Thymus (tissue), 11 donors: Measurements from ENCODE around the gene HCAR1. TPM values are rescaled to one million over a fixed set of nuclear protein-coding genes. Genes with fewer than 3 reads are reported as not detected.
"Not testable (repeated sequence)": the region's sequence is repeated elsewhere in the genome, so short reads cannot be mapped to it uniquely, and the experiment has no call there.

ENCODE experiments used
- DNase-seq, 9 donors: peaks; one replicate each; pipeline ENCODE4 v3.0.0-alpha.2; 2013; ENCODE audit warnings: low spot score in 9 of 9, low read depth in 6 of 9, missing footprints in 1 of 9
- H3K27ac ChIP-seq, 2 donors: one replicate each; pipeline ENCODE4 v1.5.1; 2013; ENCODE audit warnings: control low read depth in 1 of 2, low read depth in 1 of 2, low read length in 1 of 2, mild to moderate bottlenecking in 1 of 2, moderate library complexity in 1 of 2
- H3K27me3 ChIP-seq, 2 donors: one replicate each; pipeline ENCODE4 v1.5.1; 2013; ENCODE audit warnings: low read length in 1 of 2; ENCODE audit not compliant: control insufficient read depth in 2 of 2, insufficient read depth in 1 of 2
- H3K36me3 ChIP-seq, 2 donors: one replicate each; pipeline ENCODE4 v1.5.1; 2013; ENCODE audit warnings: low read length in 1 of 2, mild to moderate bottlenecking in 1 of 2, moderate library complexity in 1 of 2; ENCODE audit not compliant: control insufficient read depth in 2 of 2, insufficient read depth in 2 of 2
- H3K4me1 ChIP-seq, 2 donors: one replicate each; pipeline ENCODE4 v1.5.1; 2013; ENCODE audit warnings: low read length in 2 of 2; ENCODE audit not compliant: control insufficient read depth in 2 of 2, insufficient read depth in 2 of 2
- H3K4me3 ChIP-seq, 2 donors: one replicate each; pipeline ENCODE4 v1.5.1; 2013; ENCODE audit warnings: low read length in 2 of 2, control low read depth in 1 of 2, mild to moderate bottlenecking in 1 of 2
- H3K9me3 ChIP-seq, 2 donors: one replicate each; pipeline ENCODE4 v1.5.1; 2013; ENCODE audit warnings: low read length in 1 of 2, mild to moderate bottlenecking in 1 of 2; ENCODE audit not compliant: control insufficient read depth in 2 of 2, insufficient read depth in 1 of 2
- WGBS: extraction: QIAGEN DNeasy Blood & Tissue Kit; methylation state at CpG from one replicate; pipeline ENCODE4 v1.1.7; 2013; 5-methylcytosine and 5-hydroxymethylcytosine counted together
- polyA plus RNA-seq: library from polyadenylated mRNA; stranded (reverse); fragments of 200-250 nt; gene quantifications from one replicate; pipeline ENCODE4 v1.2.3, GENCODE V29; 2013
- total RNA-seq: library from RNA; stranded (reverse); fragments of 120-200 nt; gene quantifications from one replicate; pipeline ENCODE4 v1.2.4, GENCODE V29; 2013
- donor health status: healthy.

Gene HCAR1
- total and polyA plus RNA-seq, 2 donors: 0.33 to 0.50 TPM

- Histone ChIP-seq H3K9me3 (peaks cover 0 to 1% of the 10 kb centered on the region in 2 donors), H3K27ac (peak overlapping the region in 1 of 2 donors; percentile 41), H3K36me3 (no peaks in the 10 kb centered on the region), H3K4me3 (no peak overlapping the region), H3K4me1 (peaks cover 0 to 16% of the 10 kb centered on the region in 2 donors), H3K27me3 (no peaks in the 10 kb centered on the region)
- WGBS: 82% methylated on average over 6 of the region's 6 CpGs
- DNase-seq: no peak
These were observed 5.1 kb downstream of the HCAR1 start for GRCh38 chr12:122725452-122726079.

GRCh38 chr12:122724641-122725243 lies 5.9 kb downstream of the HCAR1 start:
- no peaks in the 10 kb centered on the region for H3K36me3 ChIP-seq
- no peak for DNase-seq
- H3K9me3 ChIP-seq: peaks cover 0 to 1% of the 10 kb centered on the region in 2 donors
- peaks cover 0 to 7% of the 10 kb centered on the region in 2 donors for H3K4me1 ChIP-seq
- H3K4me3 ChIP-seq: no peak overlapping the region
- WGBS: 94% methylated on average over 12 of the region's 12 CpGs
- no peaks in the 10 kb centered on the region for H3K27me3 ChIP-seq
- H3K27ac ChIP-seq: no peak overlapping the region

- no peak overlapping the region for H3K4me3 ChIP-seq
- 5% methylated on average over 1 of the region's 1 CpG for WGBS
- H3K9me3 ChIP-seq: no peaks in the 10 kb centered on the region
- no peak overlapping the region for H3K27ac ChIP-seq
- peaks cover 0 to 6% of the 10 kb centered on the region in 2 donors for H3K4me1 ChIP-seq
- no peaks in the 10 kb centered on the region for H3K27me3 ChIP-seq
- no peak for DNase-seq
- H3K36me3 ChIP-seq: no peaks in the 10 kb centered on the region
These were observed 8.3 kb downstream of the HCAR1 start for GRCh38 chr12:122722387-122722786.

GRCh38 chr12:122721057-122721545 lies 9.5 kb downstream of the HCAR1 start:
- Histone ChIP-seq H3K4me1 (peaks cover 0 to 8% of the 10 kb centered on the region in 2 donors), H3K27ac (no peak overlapping the region), H3K4me3 (no peak overlapping the region), H3K36me3 (no peaks in the 10 kb centered on the region), H3K27me3 (no peaks in the 10 kb centered on the region), H3K9me3 (no peaks in the 10 kb centered on the region)
- DNase-seq: no peak
- 94% methylated on average over 11 of the region's 11 CpGs for WGBS

- not testable (repeated sequence) for H3K4me3 ChIP-seq, H3K27ac ChIP-seq, H3K27me3 ChIP-seq, H3K9me3 ChIP-seq, H3K4me1 ChIP-seq, H3K36me3 ChIP-seq, DNase-seq
- WGBS: 94% methylated on average over 10 of the region's 10 CpGs
These were observed 14.0 kb downstream of the HCAR1 start, which contains the start of gene HCAR3 for GRCh38 chr12:122716658-122717057. Gene HCAR3, minus strand, starts transcription at chr12:122716811. Its CDS starts 74 bp downstream, at chr12:122716737.

- not testable (repeated sequence) for H3K4me3 ChIP-seq, H3K36me3 ChIP-seq, H3K4me1 ChIP-seq, H3K9me3 ChIP-seq, H3K27me3 ChIP-seq, DNase-seq, H3K27ac ChIP-seq
- WGBS: 92% methylated on average over 6 of the region's 6 CpGs
These were observed 15.4 kb downstream of the HCAR1 start for GRCh38 chr12:122715211-122715610.

- H3K4me1 ChIP-seq, DNase-seq, H3K4me3 ChIP-seq, H3K36me3 ChIP-seq, H3K9me3 ChIP-seq, H3K27ac ChIP-seq, H3K27me3 ChIP-seq: not testable (repeated sequence)
- WGBS: 89% methylated on average over 3 of the region's 10 CpGs
These were observed 17.0 kb downstream of the HCAR1 start for GRCh38 chr12:122713491-122714188.

GRCh38 chr12:122711266-122711665 lies 19.4 kb downstream of the HCAR1 start:
- H3K27me3 ChIP-seq, H3K36me3 ChIP-seq, DNase-seq, H3K4me1 ChIP-seq, H3K9me3 ChIP-seq, H3K4me3 ChIP-seq, H3K27ac ChIP-seq: not testable (repeated sequence)
- WGBS: 98% methylated on average over 1 of the region's 1 CpG

GRCh38 chr12:122710341-122710740 lies 20.3 kb downstream of the HCAR1 start:
- DNase-seq, H3K27ac ChIP-seq, H3K4me1 ChIP-seq, H3K36me3 ChIP-seq, H3K4me3 ChIP-seq, H3K27me3 ChIP-seq, H3K9me3 ChIP-seq: not testable (repeated sequence)
- 97% methylated on average over 2 of the region's 2 CpGs for WGBS
